ENCODE data around the gene PRKN.

DNA sequence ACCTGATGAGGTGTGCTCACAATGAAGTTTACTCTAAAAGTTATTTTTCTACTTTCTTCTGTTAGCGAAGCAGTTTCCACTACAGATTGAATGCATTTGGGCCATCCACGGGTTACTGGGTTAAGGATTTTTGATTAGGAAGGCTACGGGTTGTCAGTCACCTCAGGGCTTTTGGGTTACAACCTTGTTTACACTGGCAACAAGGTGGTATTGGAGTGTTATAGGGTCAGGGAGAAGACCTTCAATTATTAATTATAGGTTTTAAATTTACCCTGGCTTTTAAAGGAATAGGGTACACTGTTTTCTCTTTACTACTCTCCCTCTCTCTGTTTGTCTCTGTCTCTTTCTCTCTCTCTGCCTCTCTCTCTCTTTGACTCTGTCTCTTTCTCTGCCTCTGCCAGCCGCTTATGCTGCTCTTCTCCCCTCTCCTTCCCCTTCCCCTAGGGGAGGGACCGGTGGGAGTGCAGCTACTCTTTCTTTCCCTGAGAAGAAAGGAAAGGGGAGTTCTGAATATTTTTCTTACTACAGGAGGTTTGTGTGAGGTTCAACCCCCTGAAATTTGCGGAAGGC is 1413.5 kb downstream of the PRKN start:
- TF ChIP-seq EZH2 (IDR thresholded peaks at IDR 0.05; ENCODE audit: borderline replicate concordance, low read length), result no peak
- TF ChIP-seq, protein P1, sequence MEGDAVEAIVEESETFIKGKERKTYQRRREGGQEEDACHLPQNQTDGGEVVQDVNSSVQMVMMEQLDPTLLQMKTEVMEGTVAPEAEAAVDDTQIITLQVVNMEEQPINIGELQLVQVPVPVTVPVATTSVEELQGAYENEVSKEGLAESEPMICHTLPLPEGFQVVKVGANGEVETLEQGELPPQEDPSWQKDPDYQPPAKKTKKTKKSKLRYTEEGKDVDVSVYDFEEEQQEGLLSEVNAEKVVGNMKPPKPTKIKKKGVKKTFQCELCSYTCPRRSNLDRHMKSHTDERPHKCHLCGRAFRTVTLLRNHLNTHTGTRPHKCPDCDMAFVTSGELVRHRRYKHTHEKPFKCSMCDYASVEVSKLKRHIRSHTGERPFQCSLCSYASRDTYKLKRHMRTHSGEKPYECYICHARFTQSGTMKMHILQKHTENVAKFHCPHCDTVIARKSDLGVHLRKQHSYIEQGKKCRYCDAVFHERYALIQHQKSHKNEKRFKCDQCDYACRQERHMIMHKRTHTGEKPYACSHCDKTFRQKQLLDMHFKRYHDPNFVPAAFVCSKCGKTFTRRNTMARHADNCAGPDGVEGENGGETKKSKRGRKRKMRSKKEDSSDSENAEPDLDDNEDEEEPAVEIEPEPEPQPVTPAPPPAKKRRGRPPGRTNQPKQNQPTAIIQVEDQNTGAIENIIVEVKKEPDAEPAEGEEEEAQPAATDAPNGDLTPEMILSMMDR (IDR thresholded peaks at IDR 0.05; ENCODE audit: low read length), result no peak

Measured in OCI-LY1 (cell line).